Thoracic aorta (tissue), 2 donors: ENCODE results near the gene DLX3. TPM values are rescaled to one million over a fixed set of nuclear protein-coding genes. Genes with fewer than 3 reads are reported as not detected.

ENCODE experiments used
- ATAC-seq: fragments of 150-250 bp; one replicate; pipeline ENCODE4 v1.8.0; 2017; ENCODE audit warnings: low read depth; ENCODE audit not compliant: insufficient number of reproducible peaks, low FRiP score
- DNase-seq: peaks from one replicate; pipeline ENCODE4 v3.0.0-alpha.2; 2020; ENCODE audit warnings: low spot score
- H3K27ac ChIP-seq, 2 donors: fragments of 200-600 bp; sonication (generic); 1 replicate in 1 of 2; 2 replicates in 1 of 2; pipeline ENCODE4 v1.5.1; 2016; ENCODE audit warnings: mild to moderate bottlenecking in 2 of 2, moderate library complexity in 2 of 2
- H3K27me3 ChIP-seq: fragments of 200-600 bp; sonication (generic); replicated peaks from 2 replicates; pipeline ENCODE4 v1.6.0; 2016; ENCODE audit warnings: mild to moderate bottlenecking; ENCODE audit not compliant: insufficient read depth
- H3K36me3 ChIP-seq: fragments of 200-600 bp; sonication (generic); one replicate; pipeline ENCODE4 v1.5.1; 2016
- H3K4me1 ChIP-seq, 2 donors: fragments of 200-600 bp; sonication (generic); 1 replicate in 1 of 2; 2 replicates in 1 of 2; pipeline versions ENCODE4 v1.5.1 to v1.6.0; 2016; ENCODE audit warnings: low read depth in 2 of 2, mild to moderate bottlenecking in 1 of 2; ENCODE audit not compliant: control insufficient read depth in 1 of 2
- H3K4me3 ChIP-seq: fragments of 200-600 bp; sonication (generic); 2 replicates; pipeline ENCODE4 v1.5.1; 2016; ENCODE audit warnings: mild to moderate bottlenecking
- H3K9me3 ChIP-seq: fragments of 200-600 bp; sonication (generic); 2 replicates; pipeline ENCODE4 v1.5.1; 2016
- CTCF ChIP-seq: fragments of 200-600 bp; sonication (generic); IDR thresholded peaks from one replicate; pipeline ENCODE4 v1.5.1; 2019; ENCODE audit warnings: antibody characterized with exemption
- total RNA-seq, 2 donors: library from RNA; depleted of rRNA; stranded (reverse); fragments of >200 nt; gene quantifications; one replicate each; pipeline versions ENCODE4 v1.1.0 to v1.2.3, GENCODE V29; 2016

Gene DLX3
- total RNA-seq, 2 donors from 2014 or later = 0.54 TPM; not detected in 1

- no peak for ATAC-seq
- H3K4me3 ChIP-seq = no peak overlapping the region
- no peak for DNase-seq
- H3K4me1 ChIP-seq = peaks cover 14 to 36% of the 10 kb centered on the region in 2 donors
- TF ChIP-seq CTCF = no peak
- H3K36me3 ChIP-seq = no peaks in the 10 kb centered on the region
- no peak overlapping the region for H3K27ac ChIP-seq
- H3K9me3 ChIP-seq = no peaks in the 10 kb centered on the region
- H3K27me3 ChIP-seq = peaks cover 43% of the 10 kb centered on the region
These were observed 30.1 kb downstream of the DLX3 start for GRCh38 chr17:49964769-49965523.

- no peak for DNase-seq
- no peaks in the 10 kb centered on the region for H3K36me3 ChIP-seq
- peaks cover 42% of the 10 kb centered on the region for H3K27me3 ChIP-seq
- no peak overlapping the region for H3K27ac ChIP-seq
- no peak for TF ChIP-seq CTCF
- ATAC-seq = no peak
- no peaks in the 10 kb centered on the region for H3K9me3 ChIP-seq
- H3K4me3 ChIP-seq = no peak overlapping the region
- peaks cover 12 to 33% of the 10 kb centered on the region in 2 donors for H3K4me1 ChIP-seq
These were observed 30.7 kb downstream of the DLX3 start for GRCh38 chr17:49964303-49964768.

GRCh38 chr17:49963626-49964302, 31.3 kb downstream of the DLX3 start:
- TF ChIP-seq CTCF = no peak
- ATAC-seq = no peak
- Histone ChIP-seq H3K4me1 (peaks cover 6 to 27% of the 10 kb centered on the region in 2 donors), H3K4me3 (no peak overlapping the region), H3K9me3 (no peaks in the 10 kb centered on the region), H3K27ac (no peak overlapping the region), H3K36me3 (no peaks in the 10 kb centered on the region), H3K27me3 (peaks cover 37% of the 10 kb centered on the region)
- DNase-seq = no peak

- peaks cover 32% of the 10 kb centered on the region for H3K27me3 ChIP-seq
- H3K36me3 ChIP-seq = no peaks in the 10 kb centered on the region
These were observed 31.8 kb downstream of the DLX3 start for GRCh38 chr17:49963309-49963625.

More at GRCh38 chr17:49963309-49963625, 31.8 kb downstream of the DLX3 start:
- no peak overlapping the region for H3K27ac ChIP-seq
- ATAC-seq (no peak), DNase-seq (no peak)
- peaks cover 4 to 22% of the 10 kb centered on the region in 2 donors for H3K4me1 ChIP-seq
- H3K9me3 ChIP-seq = no peaks in the 10 kb centered on the region
- no peak for TF ChIP-seq CTCF
- no peak overlapping the region for H3K4me3 ChIP-seq
